OCI-LY7 (cell line): ENCODE measurements around the gene MACC1. TPM values are rescaled to one million over a fixed set of nuclear protein-coding genes. Genes with fewer than 3 reads are reported as not detected.
A peak's percentile ranks its signal among the peaks of the same experiment; 100 is the strongest.

ENCODE experiments used
- BruUV-seq: library from RNA; stranded (reverse); fragments of 400-500 nt; replicated peaks from 2 replicates; lab custom pipeline; 2021; lab: Mats Ljungman, UMichigan
- CTCF ChIA-PET: fragments of 300-600 bp; sonication (Branson Sonifier 250); formaldehyde crosslinking; loops from one replicate; lab custom pipeline; 2022; ENCODE audit warnings: antibody characterized with exemption; ENCODE audit not compliant: unreplicated experiment; lab: Charles Lee
- POLR2A ChIA-PET: fragments of 300-600 bp; sonication (Branson Sonifier 250); formaldehyde crosslinking; loops from one replicate; lab custom pipeline; 2022; ENCODE audit warnings: antibody characterized with exemption; lab: Charles Lee
- DNase-seq: peaks from one replicate; pipeline ENCODE4 v3.0.0-alpha.2; 2015; ENCODE audit warnings: low spot score
- H2AFZ ChIP-seq: fragments of 200-600 bp; sonication (generic), shearing (Covaris generic); 2 replicates; pipeline ENCODE4 v1.6.1; 2014; ENCODE audit warnings: mild to moderate bottlenecking, antibody characterized with exemption, low read length, moderate library complexity
- H3K27ac ChIP-seq: fragments of 200-600 bp; sonication (generic); 2 replicates; pipeline ENCODE4 v1.5.1; 2014; ENCODE audit warnings: mixed run types, low read depth, mild to moderate bottlenecking, moderate library complexity, low read length, inconsistent platforms; ENCODE audit not compliant: poor library complexity, severe bottlenecking
- H3K36me3 ChIP-seq: fragments of 200-600 bp; sonication (generic); 2 replicates; pipeline ENCODE4 v1.6.1; 2014; ENCODE audit warnings: mild to moderate bottlenecking, antibody characterized with exemption, low read length, moderate library complexity, mixed read lengths; ENCODE audit not compliant: insufficient read depth
- H3K4me1 ChIP-seq: fragments of 200-600 bp; sonication (generic); 2 replicates; pipeline ENCODE4 v1.5.1; 2014; ENCODE audit warnings: mild to moderate bottlenecking, low read length; ENCODE audit not compliant: insufficient read depth, poor library complexity, severe bottlenecking
- H3K4me2 ChIP-seq: fragments of 200-600 bp; sonication (generic); 2 replicates; pipeline ENCODE4 v1.6.1; 2014; ENCODE audit warnings: mild to moderate bottlenecking, low read length
- H3K4me3 ChIP-seq: fragments of 200-600 bp; sonication (generic); 2 replicates; pipeline ENCODE4 v1.5.1; 2014; ENCODE audit warnings: mild to moderate bottlenecking, low read depth, low read length; ENCODE audit not compliant: poor library complexity, severe bottlenecking
- H3K79me2 ChIP-seq: fragments of 200-600 bp; sonication (generic); 2 replicates; pipeline ENCODE4 v1.6.1; 2016; ENCODE audit warnings: low read depth, mild to moderate bottlenecking, low read length, moderate library complexity, mixed read lengths; ENCODE audit not compliant: insufficient read depth
- H3K9me2 ChIP-seq: fragments of 200-600 bp; sonication (generic); 2 replicates; pipeline ENCODE4 v1.6.1; 2016; ENCODE audit warnings: mild to moderate bottlenecking, low read length, mixed read lengths; ENCODE audit not compliant: insufficient read depth
- H3K9me3 ChIP-seq: fragments of 200-600 bp; sonication (generic); 2 replicates; pipeline ENCODE4 v1.6.1; 2014; ENCODE audit warnings: mild to moderate bottlenecking, mixed run types, low read length, mixed read lengths
- H4K20me1 ChIP-seq: fragments of 200-600 bp; sonication (generic); 2 replicates; pipeline ENCODE4 v1.6.1; 2014; ENCODE audit warnings: mild to moderate bottlenecking, antibody characterized with exemption, low read length, moderate library complexity, mixed read lengths; ENCODE audit not compliant: insufficient read depth
- EZH2phosphoT487 ChIP-seq: fragments of 200-600 bp; sonication (generic); IDR thresholded peaks from 2 replicates; pipeline ENCODE4 v1.6.1; 2018; ENCODE audit warnings: low read depth, borderline replicate concordance, mild to moderate bottlenecking, mixed run types, antibody characterized with exemption, low read length, moderate library complexity, mixed read lengths
- intact Hi-C: fragments of 100-400 bp; cut with micrococcal nuclease; formaldehyde crosslinking; loops from one replicate; pipeline ENCODE4 v1.10.0; 2022; ENCODE audit not compliant: unreplicated experiment
- total RNA-seq, 2 experiments: library from RNA; depleted of rRNA in 1 of 2; stranded (reverse); fragments of >200 nt in 1 of 2; shearing (Covaris generic) in 1 of 2; gene quantifications; 2 replicates each; pipeline ENCODE4 v1.2.3, GENCODE V29; 2014 to 2022
- TF ChIP-seq, protein P1 (sequence below): fragments of 200-600 bp; sonication (generic); conservative IDR thresholded peaks from 2 replicates; pipeline ENCODE4 v1.5.1; 2014; ENCODE audit warnings: mild to moderate bottlenecking, antibody characterized with exemption, low read length, moderate library complexity, mixed read lengths

Gene MACC1
- total RNA-seq, 2 experiments from 2014 or later, result 5.0 to 11.1 TPM

DNA sequence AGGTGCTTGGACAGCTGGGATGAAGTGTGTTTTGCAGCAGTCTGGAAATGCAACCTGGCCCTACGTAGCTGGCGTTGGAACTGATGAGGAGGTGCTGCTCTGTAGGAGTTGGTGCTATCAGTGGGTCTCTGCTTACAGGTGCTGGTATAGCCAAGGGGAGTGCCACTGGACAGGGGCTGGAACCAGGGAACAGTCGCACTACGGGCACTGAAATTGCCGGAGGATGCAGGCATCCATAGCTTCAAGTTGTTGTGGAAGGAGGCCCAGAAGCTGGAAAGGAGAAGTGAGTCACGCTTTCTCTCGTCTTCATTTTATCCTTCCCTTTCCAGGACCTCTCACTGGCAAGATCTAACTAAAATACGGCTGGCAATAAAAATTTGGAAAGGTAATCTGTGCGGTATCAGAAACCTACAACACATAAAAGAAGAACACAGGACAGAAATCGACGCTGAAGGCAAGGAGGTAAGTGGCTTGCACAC, 25.8 kb downstream of the MACC1 start:
- H3K4me3 ChIP-seq, result peak overlapping the region; percentile 51
- POLR2A ChIA-PET, result interaction anchor here (0.5 to 2.7 kb wide), 6 partner anchors 8 to 34 kb away, joined by 3 to 10 read pairs (median 4); no protein-coding TSS in a partner anchor
- H3K4me1 ChIP-seq, result peaks cover 56% of the 10 kb centered on the region
- peak overlapping the region; percentile 43; the same call in 1 of the 2 replicates for H2AFZ ChIP-seq
- TF ChIP-seq EZH2phosphoT487, result no peak
- TF ChIP-seq, protein P1, sequence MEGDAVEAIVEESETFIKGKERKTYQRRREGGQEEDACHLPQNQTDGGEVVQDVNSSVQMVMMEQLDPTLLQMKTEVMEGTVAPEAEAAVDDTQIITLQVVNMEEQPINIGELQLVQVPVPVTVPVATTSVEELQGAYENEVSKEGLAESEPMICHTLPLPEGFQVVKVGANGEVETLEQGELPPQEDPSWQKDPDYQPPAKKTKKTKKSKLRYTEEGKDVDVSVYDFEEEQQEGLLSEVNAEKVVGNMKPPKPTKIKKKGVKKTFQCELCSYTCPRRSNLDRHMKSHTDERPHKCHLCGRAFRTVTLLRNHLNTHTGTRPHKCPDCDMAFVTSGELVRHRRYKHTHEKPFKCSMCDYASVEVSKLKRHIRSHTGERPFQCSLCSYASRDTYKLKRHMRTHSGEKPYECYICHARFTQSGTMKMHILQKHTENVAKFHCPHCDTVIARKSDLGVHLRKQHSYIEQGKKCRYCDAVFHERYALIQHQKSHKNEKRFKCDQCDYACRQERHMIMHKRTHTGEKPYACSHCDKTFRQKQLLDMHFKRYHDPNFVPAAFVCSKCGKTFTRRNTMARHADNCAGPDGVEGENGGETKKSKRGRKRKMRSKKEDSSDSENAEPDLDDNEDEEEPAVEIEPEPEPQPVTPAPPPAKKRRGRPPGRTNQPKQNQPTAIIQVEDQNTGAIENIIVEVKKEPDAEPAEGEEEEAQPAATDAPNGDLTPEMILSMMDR, result no peak
- H3K79me2 ChIP-seq, result peaks cover 12% of the 10 kb centered on the region; the same call in 1 of the 2 replicates
- BruUV-seq, result no TSS peak
- DNase-seq, result no peak
- H3K27ac ChIP-seq, result peak overlapping the region; percentile 66
- intact Hi-C loops, result loop anchor here (1.0 to 5.0 kb wide), 2 partner anchors 26 to 484 kb away; partner anchors contain the start of genes MACC1 and POLR1F
- no peaks in the 10 kb centered on the region for H3K9me2 ChIP-seq
- H3K9me3 ChIP-seq, result no peaks in the 10 kb centered on the region
- H3K36me3 ChIP-seq, result no peaks in the 10 kb centered on the region; the same call in 1 of the 2 replicates
- no peaks in the 10 kb centered on the region for H4K20me1 ChIP-seq
- H3K4me2 ChIP-seq, result peak overlapping the region; percentile 61
- CTCF ChIA-PET, result interaction anchor here (1.9 kb wide), 1 partner anchor 28 kb away, joined by 4 read pairs; no protein-coding TSS in a partner anchor

DNA sequence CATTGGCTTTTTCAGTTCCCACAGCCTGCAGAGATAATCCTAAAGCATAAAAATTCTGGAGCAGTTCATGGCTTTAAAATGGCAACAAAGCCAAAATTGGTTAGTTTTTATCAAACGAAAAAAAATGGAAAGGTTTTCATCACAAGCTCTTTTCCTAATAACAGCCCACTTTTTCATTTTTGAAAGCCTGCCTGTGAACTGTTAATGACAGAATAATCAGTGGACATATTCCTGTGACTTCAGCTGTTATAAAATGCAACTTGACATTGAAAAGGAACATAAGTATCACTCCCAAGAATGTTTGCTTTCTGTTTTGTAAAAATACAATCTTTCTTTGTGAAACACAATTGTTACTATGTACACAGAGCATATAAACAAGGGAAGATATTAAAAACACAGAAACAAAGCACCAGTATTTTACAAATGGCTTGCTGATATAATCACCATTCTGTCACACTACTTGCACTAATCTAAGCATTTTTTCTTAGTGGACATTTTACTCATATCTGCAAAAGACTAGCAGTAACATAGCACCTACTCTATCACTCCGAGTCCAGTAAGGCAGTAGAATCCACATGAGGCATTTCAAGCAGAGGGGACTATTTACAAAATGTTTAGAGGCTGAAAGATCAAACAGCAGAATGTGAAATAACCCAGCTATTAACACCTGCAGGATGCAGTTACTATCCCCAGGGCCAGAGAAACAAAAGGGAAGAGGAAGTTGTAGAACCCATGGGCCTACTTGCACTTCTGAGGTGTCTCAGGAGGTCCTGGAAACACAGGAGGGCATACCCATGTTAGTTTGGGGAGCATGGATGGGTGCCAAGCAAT, 26.4 kb downstream of the MACC1 start:
- CTCF ChIA-PET, result interaction anchor here (1.9 kb wide), 1 partner anchor 29 kb away, joined by 4 read pairs; no protein-coding TSS in a partner anchor
- intact Hi-C loops, result loop anchor here (1.0 to 5.0 kb wide), 2 partner anchors 27 to 483 kb away; partner anchors contain the start of genes MACC1 and POLR1F
- no peaks in the 10 kb centered on the region; the same call in 1 of the 2 replicates for H3K36me3 ChIP-seq
- H3K9me3 ChIP-seq, result no peaks in the 10 kb centered on the region
- peak overlapping the region; percentile 66 for H3K27ac ChIP-seq
- H2AFZ ChIP-seq, result peak overlapping the region; percentile 43; the same call in 1 of the 2 replicates
- H4K20me1 ChIP-seq, result no peaks in the 10 kb centered on the region
- H3K4me2 ChIP-seq, result peak overlapping the region; percentile 61
- H3K79me2 ChIP-seq, result peaks cover 12% of the 10 kb centered on the region; the same call in 1 of the 2 replicates
- H3K4me3 ChIP-seq, result peak overlapping the region; percentile 51
- BruUV-seq, result no TSS peak
- H3K9me2 ChIP-seq, result no peaks in the 10 kb centered on the region
- TF ChIP-seq EZH2phosphoT487, result no peak
- TF ChIP-seq, protein P1, result no peak
- H3K4me1 ChIP-seq, result peaks cover 56% of the 10 kb centered on the region
- peak; percentile 82 for DNase-seq
- POLR2A ChIA-PET, result interaction anchor here (0.5 to 2.7 kb wide), 9 partner anchors 8 to 44 kb away, joined by 3 to 9 read pairs (median 4); no protein-coding TSS in a partner anchor
